ENCODE data around the gene ZFP1.
"Not testable (repeated sequence)": the region's sequence is repeated elsewhere in the genome, so short reads cannot be mapped to it uniquely, and the experiment has no call there.

Gene ZFP1

GRCh38 chr16:75113541-75114121 lies 34.7 kb upstream of the ZFP1 start:
- no peak for DNase-seq

- DNase-seq = no peak
Measured at GRCh38 chr16:75114179-75114945, 34.0 kb upstream of the ZFP1 start.

- DNase-seq = no peak
Measured at GRCh38 chr16:75114946-75115825, 33.1 kb upstream of the ZFP1 start.

GRCh38 chr16:75116081-75116910 lies 32.0 kb upstream of the ZFP1 start, which contains the start of gene LDHD:
TSS of gene LDHD (minus strand) at chr16:75116780. CDS start at chr16:75116720, 60 bp downstream.
- DNase-seq = no peak

- DNase-seq = no peak
Measured at GRCh38 chr16:75116911-75117245, 31.4 kb upstream of the ZFP1 start.

- no peak for DNase-seq
Measured at GRCh38 chr16:75118943-75119539, 29.3 kb upstream of the ZFP1 start.

GRCh38 chr16:75120253-75120652 lies 28.1 kb upstream of the ZFP1 start:
- no peak for DNase-seq

GRCh38 chr16:75121949-75122568 lies 26.3 kb upstream of the ZFP1 start:
- no peak for DNase-seq

GRCh38 chr16:75122609-75123008 lies 25.7 kb upstream of the ZFP1 start:
- no peak for DNase-seq

GRCh38 chr16:75127713-75128415 lies 20.5 kb upstream of the ZFP1 start:
- no peak for DNase-seq

- DNase-seq = not testable (repeated sequence)
Measured at GRCh38 chr16:75129421-75130149, 18.7 kb upstream of the ZFP1 start.

- DNase-seq = no peak
Measured at GRCh38 chr16:75130150-75130771, 18.1 kb upstream of the ZFP1 start.

- no peak for DNase-seq
Measured at GRCh38 chr16:75131081-75131480, 17.2 kb upstream of the ZFP1 start.

- DNase-seq = no peak
Measured at GRCh38 chr16:75138233-75138632, 10.1 kb upstream of the ZFP1 start.

- DNase-seq = peak; percentile 87
Measured at GRCh38 chr16:75138636-75139035, 9.7 kb upstream of the ZFP1 start.

GRCh38 chr16:75139498-75139897 lies 8.8 kb upstream of the ZFP1 start:
- no peak for DNase-seq

- DNase-seq = no peak
Measured at GRCh38 chr16:75143941-75144340, 4.4 kb upstream of the ZFP1 start.

- DNase-seq = no peak
Measured at GRCh38 chr16:75147968-75148310, 385 bp upstream of the ZFP1 start.

GRCh38 chr16:75151798-75152197 lies 3.5 kb downstream of the ZFP1 start:
- DNase-seq = no peak

- no peak for DNase-seq
Measured at GRCh38 chr16:75152635-75153034, 4.3 kb downstream of the ZFP1 start.

Measured in fibroblast of upper back skin (primary cell).